MM.1S (cell line): ENCODE measurements around the gene FNDC7.

ENCODE experiments used
- DNase-seq: peaks from one replicate; pipeline ENCODE4 v3.0.0-alpha.2; 2015
- H2AFZ ChIP-seq: fragments of 300-600 bp; sonication (generic); 2 replicates; pipeline ENCODE4 v1.6.0; 2016; ENCODE audit warnings: antibody characterized with exemption, low read length
- H3F3A ChIP-seq: fragments of 300-600 bp; sonication (generic); 2 replicates; pipeline ENCODE4 v1.6.1; 2016; ENCODE audit warnings: mild to moderate bottlenecking, antibody characterized with exemption, low read length, moderate library complexity, mixed read lengths; ENCODE audit not compliant: insufficient read depth
- H3K27ac ChIP-seq: fragments of 300-600 bp; sonication (generic); 2 replicates; pipeline ENCODE4 v1.5.1; 2016; ENCODE audit warnings: mild to moderate bottlenecking, low read length
- H3K27me3 ChIP-seq: fragments of 300-600 bp; sonication (generic); replicated peaks from 2 replicates; pipeline ENCODE4 v1.6.0; 2016; ENCODE audit warnings: low read length; ENCODE audit not compliant: insufficient read depth
- H3K36me3 ChIP-seq: fragments of 300-600 bp; sonication (generic); replicated peaks from 2 replicates; pipeline ENCODE4 v1.6.1; 2016; ENCODE audit warnings: mild to moderate bottlenecking, low read length, mixed read lengths; ENCODE audit not compliant: insufficient read depth
- H3K4me1 ChIP-seq: fragments of 300-600 bp; sonication (generic); 2 replicates; pipeline ENCODE4 v1.6.1; 2016; ENCODE audit warnings: low read length, mixed read lengths
- H3K4me2 ChIP-seq: fragments of 300-600 bp; sonication (generic); 2 replicates; pipeline ENCODE4 v1.6.0; 2016; ENCODE audit warnings: low read depth, low read length
- H3K4me3 ChIP-seq: fragments of 300-600 bp; sonication (generic); 2 replicates; pipeline ENCODE4 v1.5.1; 2016; ENCODE audit warnings: low read length, mixed read lengths
- H3K79me2 ChIP-seq: fragments of 300-600 bp; sonication (generic); 2 replicates; pipeline ENCODE4 v1.6.1; 2016; ENCODE audit warnings: mixed run types, low read length, mixed read lengths
- H3K9ac ChIP-seq: fragments of 300-600 bp; sonication (generic); 2 replicates; pipeline ENCODE4 v1.6.1; 2016; ENCODE audit warnings: low read length, mixed read lengths
- H3K9me2 ChIP-seq: fragments of 300-600 bp; sonication (generic); replicated peaks from 2 replicates; pipeline ENCODE4 v1.6.1; 2016; ENCODE audit warnings: mild to moderate bottlenecking, low read length, mixed read lengths; ENCODE audit not compliant: insufficient read depth
- H3K9me3 ChIP-seq: fragments of 300-600 bp; sonication (generic); replicated peaks from 2 replicates; pipeline ENCODE4 v1.6.1; 2016; ENCODE audit warnings: mild to moderate bottlenecking, low read length, mixed read lengths; ENCODE audit not compliant: insufficient read depth
- H4K20me1 ChIP-seq: fragments of 300-600 bp; sonication (generic); 2 replicates; pipeline ENCODE4 v1.6.1; 2016; ENCODE audit warnings: mild to moderate bottlenecking, low read length, moderate library complexity, mixed read lengths; ENCODE audit not compliant: insufficient read depth
- EZH2 ChIP-seq: fragments of 300-600 bp; sonication (generic); optimal IDR thresholded peaks from 2 replicates; pipeline ENCODE3; 2017; ENCODE audit warnings: low read depth, mild to moderate bottlenecking, antibody characterized with exemption, low read length, mixed read lengths
- EZH2phosphoT487 ChIP-seq: fragments of 300-600 bp; sonication (generic); IDR thresholded peaks from 2 replicates; pipeline ENCODE4 v1.6.1; 2018; ENCODE audit warnings: antibody characterized with exemption, low read length
- TF ChIP-seq, protein P1 (sequence below): fragments of 300-600 bp; sonication (generic); IDR thresholded peaks from 2 replicates; pipeline ENCODE4 v1.5.1; 2016; ENCODE audit warnings: antibody characterized with exemption, low read length, mixed read lengths

FNDC7 gene

DNA sequence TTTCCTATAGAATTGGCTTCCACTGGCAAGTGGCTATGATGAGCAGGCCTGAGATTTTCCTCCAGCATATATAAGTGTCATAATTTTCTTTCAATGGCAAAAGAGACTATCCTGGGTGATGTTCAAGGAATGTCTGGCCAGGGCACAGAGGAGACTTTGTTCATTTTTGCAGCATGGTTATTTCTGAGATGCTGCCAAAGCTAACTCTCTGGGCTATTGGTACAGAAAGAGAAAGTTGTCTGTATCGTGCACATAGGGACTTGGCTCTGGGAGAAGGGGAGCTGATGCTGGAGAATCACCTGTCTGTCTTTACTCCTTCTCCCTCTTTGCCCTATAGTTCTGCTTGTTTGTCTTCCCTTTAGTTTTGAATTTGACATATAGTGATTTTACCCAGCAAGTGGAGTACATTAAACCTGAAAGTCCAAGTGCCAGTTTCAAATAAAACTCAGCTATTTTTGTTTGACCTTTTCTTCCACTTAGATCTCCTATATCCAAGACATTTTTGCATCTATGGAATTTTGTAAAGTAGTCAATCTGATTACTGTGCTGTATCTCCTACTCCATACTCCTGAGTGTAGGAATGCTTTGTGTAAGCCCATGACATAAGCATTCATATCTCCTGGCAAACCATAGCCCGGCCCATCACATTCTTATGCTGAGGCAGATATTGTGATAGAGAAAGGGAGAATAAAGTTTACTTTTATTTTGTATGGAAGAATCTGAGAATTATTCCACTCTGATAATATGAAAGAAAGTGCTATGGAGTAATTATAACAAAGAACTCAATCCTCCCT lies 3.9 kb downstream of the FNDC7 start:
- Histone ChIP-seq H3K27me3 (no peaks in the 10 kb centered on the region), H3K27ac (no peak overlapping the region)

DNA sequence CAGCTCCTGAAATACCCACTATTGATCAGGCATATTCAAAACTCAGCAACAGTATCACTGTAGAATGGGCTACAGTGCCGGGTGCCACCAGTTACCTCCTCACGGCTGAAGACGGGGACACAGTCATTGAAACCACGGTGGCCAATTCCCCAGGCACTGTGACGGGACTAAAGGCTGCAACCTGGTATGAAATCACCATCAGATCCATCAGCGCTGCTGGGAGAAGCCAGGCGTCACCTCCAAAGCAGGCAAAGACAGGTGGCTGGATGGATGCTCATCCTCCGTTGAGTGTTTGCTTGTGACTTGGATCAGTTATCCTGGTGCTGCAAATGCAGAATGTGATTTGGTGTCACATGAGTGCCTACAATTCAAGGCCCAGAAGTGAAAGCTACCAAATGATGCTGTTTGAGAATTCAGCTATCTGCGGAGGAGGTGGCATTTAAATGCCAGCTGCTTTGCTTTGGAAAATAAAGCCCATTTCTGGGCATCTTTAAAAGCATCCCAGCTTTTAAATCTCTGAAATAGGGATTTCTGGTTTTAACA lies 5.1 kb downstream of the FNDC7 start:
- Histone ChIP-seq H3F3A (peaks cover 3% of the 10 kb centered on the region; the same call in 1 of the 2 replicates), H4K20me1 (no peaks in the 10 kb centered on the region), H3K9ac (no peak overlapping the region), H3K9me3 (no peaks in the 10 kb centered on the region), H3K27ac (no peak overlapping the region), H3K4me1 (peaks cover 9% of the 10 kb centered on the region; the same call in 1 of the 2 replicates), H3K36me3 (no peaks in the 10 kb centered on the region), H3K27me3 (no peaks in the 10 kb centered on the region), H3K4me2 (no peak overlapping the region), H3K9me2 (no peaks in the 10 kb centered on the region), H3K4me3 (no peak overlapping the region), H2AFZ (no peak overlapping the region), H3K79me2 (no peaks in the 10 kb centered on the region)
- TF ChIP-seq EZH2 (no peak), EZH2phosphoT487 (no peak)
- TF ChIP-seq, protein P1, sequence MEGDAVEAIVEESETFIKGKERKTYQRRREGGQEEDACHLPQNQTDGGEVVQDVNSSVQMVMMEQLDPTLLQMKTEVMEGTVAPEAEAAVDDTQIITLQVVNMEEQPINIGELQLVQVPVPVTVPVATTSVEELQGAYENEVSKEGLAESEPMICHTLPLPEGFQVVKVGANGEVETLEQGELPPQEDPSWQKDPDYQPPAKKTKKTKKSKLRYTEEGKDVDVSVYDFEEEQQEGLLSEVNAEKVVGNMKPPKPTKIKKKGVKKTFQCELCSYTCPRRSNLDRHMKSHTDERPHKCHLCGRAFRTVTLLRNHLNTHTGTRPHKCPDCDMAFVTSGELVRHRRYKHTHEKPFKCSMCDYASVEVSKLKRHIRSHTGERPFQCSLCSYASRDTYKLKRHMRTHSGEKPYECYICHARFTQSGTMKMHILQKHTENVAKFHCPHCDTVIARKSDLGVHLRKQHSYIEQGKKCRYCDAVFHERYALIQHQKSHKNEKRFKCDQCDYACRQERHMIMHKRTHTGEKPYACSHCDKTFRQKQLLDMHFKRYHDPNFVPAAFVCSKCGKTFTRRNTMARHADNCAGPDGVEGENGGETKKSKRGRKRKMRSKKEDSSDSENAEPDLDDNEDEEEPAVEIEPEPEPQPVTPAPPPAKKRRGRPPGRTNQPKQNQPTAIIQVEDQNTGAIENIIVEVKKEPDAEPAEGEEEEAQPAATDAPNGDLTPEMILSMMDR = no peak
- no peak for DNase-seq

More for the DNA sequence above, 3.9 kb downstream of the FNDC7 start:
- Histone ChIP-seq H3K36me3 (no peaks in the 10 kb centered on the region), H3K9me3 (no peaks in the 10 kb centered on the region), H3K9me2 (no peaks in the 10 kb centered on the region), H3F3A (no peaks in the 10 kb centered on the region), H3K79me2 (no peaks in the 10 kb centered on the region), H3K4me2 (no peak overlapping the region), H3K9ac (no peak overlapping the region), H3K4me1 (peaks cover 9% of the 10 kb centered on the region; the same call in 1 of the 2 replicates), H4K20me1 (no peaks in the 10 kb centered on the region), H2AFZ (no peak overlapping the region), H3K4me3 (no peak overlapping the region)
- TF ChIP-seq EZH2 = no peak
- TF ChIP-seq EZH2phosphoT487 = no peak
- TF ChIP-seq, protein P1 = no peak
- DNase-seq = no peak

DNA sequence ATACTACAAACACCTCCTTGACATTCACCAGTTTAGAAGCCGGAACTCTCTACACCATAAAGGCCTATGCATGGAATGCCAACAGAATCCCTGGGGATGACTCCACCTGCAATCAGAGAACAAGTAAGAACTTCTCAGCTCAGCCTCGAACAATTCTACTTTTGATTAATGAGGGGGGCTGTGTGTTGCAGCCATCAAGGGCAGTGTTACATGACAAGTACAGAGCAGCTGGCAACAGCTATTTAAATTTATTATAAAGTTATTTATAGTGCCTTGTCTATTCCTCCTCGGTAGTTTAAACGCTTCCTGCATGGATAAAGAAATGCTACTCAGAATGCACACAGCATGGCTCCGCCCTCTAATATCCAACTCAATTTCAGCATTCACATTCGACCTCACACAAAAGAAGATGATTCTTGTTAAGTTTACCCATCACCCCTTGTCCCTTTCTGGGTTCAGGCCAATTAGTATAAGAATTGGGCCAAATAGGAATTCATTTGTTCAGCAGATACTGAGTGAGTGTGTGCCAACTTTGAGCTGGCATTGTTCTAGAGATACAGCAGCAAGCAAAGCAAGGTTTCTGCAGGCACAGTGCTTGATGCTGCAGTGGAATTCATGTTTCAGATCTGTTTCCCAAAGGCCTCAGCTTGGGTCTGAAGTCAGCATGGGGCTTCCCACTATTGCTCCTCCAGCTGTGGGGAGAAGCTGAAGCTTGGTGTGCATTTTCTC lies 6.4 kb downstream of the FNDC7 start:
- Histone ChIP-seq H3F3A (peaks cover 3% of the 10 kb centered on the region; the same call in 1 of the 2 replicates), H3K9ac (no peak overlapping the region), H3K4me2 (no peak overlapping the region), H2AFZ (no peak overlapping the region), H3K36me3 (no peaks in the 10 kb centered on the region), H3K4me3 (no peak overlapping the region), H3K9me2 (no peaks in the 10 kb centered on the region), H3K4me1 (peaks cover 9% of the 10 kb centered on the region; the same call in 1 of the 2 replicates), H4K20me1 (no peaks in the 10 kb centered on the region), H3K27ac (no peak overlapping the region), H3K79me2 (no peaks in the 10 kb centered on the region), H3K9me3 (no peaks in the 10 kb centered on the region), H3K27me3 (no peaks in the 10 kb centered on the region)
- no peak for DNase-seq
- TF ChIP-seq EZH2phosphoT487 = no peak
- TF ChIP-seq, protein P1 = no peak
